NT2/D1 (cell line): ENCODE data around the gene OR2T1.
A peak's percentile ranks its signal among the peaks of the same experiment; 100 is the strongest.

Experiments
- DNase-seq: peaks from one replicate; pipeline ENCODE4 v3.0.0-alpha.2; 2011; ENCODE audit warnings: low read depth, low spot score
- H3K27me3 ChIP-seq: 2 replicates; pipeline ENCODE4 v1.6.0; 2011; ENCODE audit warnings: mild to moderate bottlenecking; ENCODE audit not compliant: insufficient read length, insufficient read depth
- H3K36me3 ChIP-seq: 2 replicates; pipeline ENCODE4 v1.6.1; 2011; ENCODE audit warnings: mild to moderate bottlenecking, low read length, mixed read lengths; ENCODE audit not compliant: insufficient read depth, insufficient read length
- H3K4me1 ChIP-seq: 2 replicates; pipeline ENCODE4 v1.5.1; 2011; ENCODE audit not compliant: insufficient read depth, insufficient read length
- H3K4me3 ChIP-seq: 2 replicates; pipeline ENCODE4 v1.5.1; 2011; ENCODE audit warnings: low read depth; ENCODE audit not compliant: insufficient read length
- H3K9ac ChIP-seq: 2 replicates; pipeline ENCODE4 v1.6.0; 2011; ENCODE audit warnings: low read depth; ENCODE audit not compliant: insufficient read length
- H3K9me3 ChIP-seq: 2 replicates; pipeline ENCODE4 v1.5.1; 2011; ENCODE audit warnings: mild to moderate bottlenecking, low read length; ENCODE audit not compliant: insufficient read depth
- SUZ12 ChIP-seq: IDR thresholded peaks from 2 replicates; pipeline ENCODE4 v1.6.1; 2011; ENCODE audit not compliant: insufficient read length, insufficient read depth; ENCODE audit errors: extremely low read depth
- YY1 ChIP-seq: IDR thresholded peaks from 2 replicates; pipeline ENCODE4 v1.6.1; 2011; ENCODE audit not compliant: insufficient read length, insufficient read depth
- ZNF274 ChIP-seq: IDR thresholded peaks from 2 replicates; pipeline ENCODE4 v1.6.1; 2011; ENCODE audit warnings: mild to moderate bottlenecking, low read depth, low read length

OR2T1 gene, protein sequence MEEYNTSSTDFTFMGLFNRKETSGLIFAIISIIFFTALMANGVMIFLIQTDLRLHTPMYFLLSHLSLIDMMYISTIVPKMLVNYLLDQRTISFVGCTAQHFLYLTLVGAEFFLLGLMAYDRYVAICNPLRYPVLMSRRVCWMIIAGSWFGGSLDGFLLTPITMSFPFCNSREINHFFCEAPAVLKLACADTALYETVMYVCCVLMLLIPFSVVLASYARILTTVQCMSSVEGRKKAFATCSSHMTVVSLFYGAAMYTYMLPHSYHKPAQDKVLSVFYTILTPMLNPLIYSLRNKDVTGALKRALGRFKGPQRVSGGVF

GRCh38 chr1:248402748-248403147 is at the start of gene OR2T1:
OR2T1 (plus strand) TSS chr1:248403048; CDS start chr1:248406148, 3,100 bp downstream.
- H3K36me3 ChIP-seq, result no peaks in the 10 kb centered on the region
- no peaks in the 10 kb centered on the region for H3K27me3 ChIP-seq
- no peaks in the 10 kb centered on the region; the same call in 1 of the 2 replicates for H3K9me3 ChIP-seq
- H3K9ac ChIP-seq, result no peak within 1 kb of the TSS
- H3K4me1 ChIP-seq, result no peaks in the 10 kb centered on the region
- no peak for TF ChIP-seq SUZ12
- TF ChIP-seq YY1, result no peak
- TF ChIP-seq ZNF274, result no peak
- H3K4me3 ChIP-seq, result no peak within 1 kb of the TSS
- no peak for DNase-seq

- H3K36me3 ChIP-seq, result no peaks in the 10 kb centered on the region
- H3K4me3 ChIP-seq, result no peak overlapping the region
- no peaks in the 10 kb centered on the region for H3K9me3 ChIP-seq
- no peaks in the 10 kb centered on the region for H3K27me3 ChIP-seq
- no peak for TF ChIP-seq SUZ12
- no peak for TF ChIP-seq YY1
- no peaks in the 10 kb centered on the region for H3K4me1 ChIP-seq
- no peak overlapping the region for H3K9ac ChIP-seq
- no peak for DNase-seq
These were observed 43.4 kb upstream of the OR2T1 start for GRCh38 chr1:248359415-248359814.

- no peak within 1 kb of the TSS for H3K4me3 ChIP-seq
- H3K27me3 ChIP-seq, result no peaks in the 10 kb centered on the region
- no peak within 1 kb of the TSS for H3K9ac ChIP-seq
- H3K36me3 ChIP-seq, result no peaks in the 10 kb centered on the region
- DNase-seq, result no peak
- H3K9me3 ChIP-seq, result no peaks in the 10 kb centered on the region
- TF ChIP-seq YY1 (no peak), ZNF274 (no peak), SUZ12 (no peak)
- H3K4me1 ChIP-seq, result no peaks in the 10 kb centered on the region
These were observed 41.6 kb upstream of the OR2T1 start, which contains the start of gene OR2T4 for GRCh38 chr1:248361121-248361715. OR2T4 (plus strand) TSS chr1:248361665; CDS start chr1:248361665, 0 bp downstream.

DNA sequence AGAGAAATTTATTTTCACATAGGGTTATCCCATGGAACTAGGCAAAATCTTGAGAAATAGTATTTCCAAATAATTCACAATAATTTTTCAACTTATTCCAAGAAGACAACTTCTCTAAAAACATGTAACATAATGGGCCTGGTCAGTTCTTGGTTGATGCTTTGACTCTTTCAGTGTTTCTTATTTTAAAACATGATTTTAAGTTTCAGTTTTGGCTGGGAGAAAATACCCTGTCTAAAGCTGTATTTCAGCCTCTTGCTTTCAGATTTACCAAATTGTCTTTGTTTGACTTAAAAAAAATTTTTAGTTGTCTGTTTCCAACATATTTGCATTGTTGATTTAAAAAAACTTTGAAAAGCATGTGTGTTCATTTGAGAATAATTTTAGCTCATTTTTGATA is 36.2 kb upstream of the OR2T1 start:
- no peaks in the 10 kb centered on the region for H3K4me1 ChIP-seq
- H3K9ac ChIP-seq, result no peak overlapping the region
- no peak for TF ChIP-seq YY1
- no peak for TF ChIP-seq SUZ12
- no peak for TF ChIP-seq ZNF274
- no peak overlapping the region for H3K4me3 ChIP-seq
- no peaks in the 10 kb centered on the region for H3K9me3 ChIP-seq
- no peaks in the 10 kb centered on the region for H3K36me3 ChIP-seq
- DNase-seq, result no peak
- no peaks in the 10 kb centered on the region for H3K27me3 ChIP-seq

DNA sequence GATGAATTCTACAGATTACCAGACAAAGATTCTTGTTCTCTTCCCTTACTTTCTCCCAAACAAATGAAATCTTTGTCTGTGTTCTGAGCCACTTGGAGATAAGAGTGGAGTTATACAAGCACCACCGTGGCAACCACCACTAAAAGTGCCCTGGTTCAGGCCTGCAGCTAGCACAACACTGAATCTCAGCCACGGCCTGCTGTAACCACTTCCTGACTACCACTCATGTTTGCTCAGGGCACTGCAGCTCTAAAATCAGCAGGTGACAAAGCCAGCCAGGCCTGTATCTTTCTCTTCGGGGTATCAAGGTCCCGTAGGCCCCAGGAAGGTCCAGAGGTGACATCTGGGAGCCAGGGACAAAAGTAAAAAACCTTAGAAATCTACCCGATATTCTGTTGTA is 30.5 kb upstream of the OR2T1 start:
- no peak overlapping the region for H3K9ac ChIP-seq
- no peaks in the 10 kb centered on the region for H3K4me1 ChIP-seq
- no peak overlapping the region for H3K4me3 ChIP-seq
- no peak for TF ChIP-seq YY1
- no peak for TF ChIP-seq SUZ12
- no peak for TF ChIP-seq ZNF274
- no peaks in the 10 kb centered on the region for H3K36me3 ChIP-seq
- no peak for DNase-seq
- no peaks in the 10 kb centered on the region for H3K9me3 ChIP-seq
- H3K27me3 ChIP-seq, result no peaks in the 10 kb centered on the region

DNA sequence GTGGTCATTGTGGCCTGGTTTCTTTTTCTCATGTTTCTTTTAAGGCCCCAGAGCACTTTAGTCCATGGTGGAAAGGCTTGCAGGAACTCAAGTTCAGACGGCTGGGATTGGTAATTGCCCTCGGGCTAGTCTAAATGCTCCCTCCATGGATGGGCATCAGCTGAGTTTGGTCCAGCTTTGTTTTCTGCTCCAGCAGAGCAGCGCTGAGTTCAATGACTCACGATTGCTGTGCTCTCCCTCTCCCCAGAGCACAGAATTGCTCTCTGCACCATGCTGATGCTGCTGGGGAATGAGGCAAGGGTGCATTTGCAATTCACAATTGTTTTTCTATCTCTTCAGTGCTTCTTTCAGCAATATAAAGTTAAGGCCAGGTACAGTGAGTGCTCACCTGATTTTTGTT is 29.1 kb upstream of the OR2T1 start:
- no peaks in the 10 kb centered on the region for H3K9me3 ChIP-seq
- no peaks in the 10 kb centered on the region for H3K36me3 ChIP-seq
- H3K27me3 ChIP-seq, result no peaks in the 10 kb centered on the region
- no peak overlapping the region for H3K9ac ChIP-seq
- TF ChIP-seq YY1 (no peak), ZNF274 (no peak), SUZ12 (no peak)
- peak; percentile 13 for DNase-seq
- no peaks in the 10 kb centered on the region for H3K4me1 ChIP-seq
- no peak overlapping the region for H3K4me3 ChIP-seq

- H3K9ac ChIP-seq, result no peak within 1 kb of the TSS
These were observed 27.4 kb upstream of the OR2T1 start, which contains the start of gene OR2T6 for GRCh38 chr1:248375446-248375845. OR2T6 (plus strand) TSS chr1:248375746; CDS start chr1:248387609, 11,863 bp downstream.

More at GRCh38 chr1:248375446-248375845, 27.4 kb upstream of the OR2T1 start, which contains the start of gene OR2T6:
- Histone ChIP-seq H3K9me3 (no peaks in the 10 kb centered on the region), H3K27me3 (no peaks in the 10 kb centered on the region), H3K4me3 (no peak within 1 kb of the TSS), H3K36me3 (no peaks in the 10 kb centered on the region), H3K4me1 (no peaks in the 10 kb centered on the region)
- DNase-seq, result no peak
- no peak for TF ChIP-seq SUZ12
- TF ChIP-seq YY1, result no peak
- TF ChIP-seq ZNF274, result no peak
